Psoas muscle (tissue), 8 donors: Measurements from ENCODE around the gene CBR4. TPM values are rescaled to one million over a fixed set of nuclear protein-coding genes. Genes with fewer than 3 reads are reported as not detected.

Experiments used
- ATAC-seq, 4 donors: fragments of 200-7000 bp; cut with Tn5 transposase; one replicate each; pipeline ENCODE4 v1.9.1; 2020; ENCODE audit warnings: moderate library complexity in 3 of 4, mild to moderate bottlenecking in 2 of 4
- DNase-seq, 2 donors: peaks; one replicate each; pipeline ENCODE4 v3.0.0-alpha.2; 2020
- H3K27ac ChIP-seq: fragments of 200-600 bp; one replicate; pipeline ENCODE4 v1.8.0; 2022
- H3K27me3 ChIP-seq, 3 donors: fragments of 200-600 bp in 1 of 3; one replicate each; pipeline versions ENCODE4 v1.6.1 to v1.8.0; 2013 to 2022; ENCODE audit warnings: low read length in 2 of 3, mild to moderate bottlenecking in 2 of 3, moderate library complexity in 1 of 3; ENCODE audit not compliant: insufficient read depth in 3 of 3
- H3K36me3 ChIP-seq, 2 donors: fragments of 200-600 bp in 1 of 2; one replicate each; pipeline versions ENCODE4 v1.6.1 to v1.8.0; 2013 to 2022; ENCODE audit warnings: low read depth in 1 of 2, mild to moderate bottlenecking in 1 of 2, moderate library complexity in 1 of 2; ENCODE audit not compliant: insufficient read depth in 1 of 2
- H3K4me1 ChIP-seq: fragments of 200-600 bp; one replicate; pipeline ENCODE4 v1.8.0; 2022
- H3K4me3 ChIP-seq: fragments of 200-600 bp; one replicate; pipeline ENCODE4 v1.8.0; 2022; ENCODE audit warnings: mild to moderate bottlenecking
- H3K9me3 ChIP-seq: fragments of 200-600 bp; one replicate; pipeline ENCODE4 v1.8.0; 2022
- WGBS, 3 donors: extraction: QIAGEN DNeasy Blood & Tissue Kit; methylation state at CpG; one replicate each; pipeline versions ENCODE4 v1.1.6 to v1.1.7; 2013; 5-methylcytosine and 5-hydroxymethylcytosine counted together
- intact Hi-C, 2 donors: fragments of 100-400 bp; cut with DNase I; formaldehyde crosslinking; loops; one replicate each; pipeline versions ENCODE4 v1.11.0 to v1.14.2; 2022
- polyA plus RNA-seq, 3 donors: library from polyadenylated mRNA; stranded (reverse); fragments of 200-250 nt; gene quantifications; one replicate each; pipeline ENCODE4 v1.2.3, GENCODE V29; 2013
- total RNA-seq, 4 donors: library from RNA; stranded (reverse); fragmentation: NEBNext Ultra II Directional in 2 of 4; extraction: Animal tissue kit (Norgen Biotek cat#: 25700) in 2 of 4; gene quantifications; one replicate each; pipeline versions ENCODE4 v1.2.1 to v1.2.4, GENCODE V29; 2021 to 2023
- TF ChIP-seq, protein P1 (sequence below): fragments of 200-600 bp; IDR thresholded peaks from one replicate; pipeline ENCODE4 v1.8.0; 2022; ENCODE audit warnings: antibody characterized with exemption
- donor health status: healthy with polysubstance abuse.
- donor health status: DM: no; HTN: no; CAD: no; lungs with moderate emphysema.
- donor health status: Bipolar disorder and iron deficiency.
- donor health status: healthy.
- donor health status: DM: yes; HTN: yes; CAD: no.
- donor health status: DM: no; HTN: no; CAD: no.
- donor health status: DM: no; HTN: no; CAD: no.
- donor health status: DM: yes; HTN: yes; CAD: no.

Gene CBR4
- total and polyA plus RNA-seq, 7 donors = 5.2 to 18.5 (median 14.4) TPM

DNA sequence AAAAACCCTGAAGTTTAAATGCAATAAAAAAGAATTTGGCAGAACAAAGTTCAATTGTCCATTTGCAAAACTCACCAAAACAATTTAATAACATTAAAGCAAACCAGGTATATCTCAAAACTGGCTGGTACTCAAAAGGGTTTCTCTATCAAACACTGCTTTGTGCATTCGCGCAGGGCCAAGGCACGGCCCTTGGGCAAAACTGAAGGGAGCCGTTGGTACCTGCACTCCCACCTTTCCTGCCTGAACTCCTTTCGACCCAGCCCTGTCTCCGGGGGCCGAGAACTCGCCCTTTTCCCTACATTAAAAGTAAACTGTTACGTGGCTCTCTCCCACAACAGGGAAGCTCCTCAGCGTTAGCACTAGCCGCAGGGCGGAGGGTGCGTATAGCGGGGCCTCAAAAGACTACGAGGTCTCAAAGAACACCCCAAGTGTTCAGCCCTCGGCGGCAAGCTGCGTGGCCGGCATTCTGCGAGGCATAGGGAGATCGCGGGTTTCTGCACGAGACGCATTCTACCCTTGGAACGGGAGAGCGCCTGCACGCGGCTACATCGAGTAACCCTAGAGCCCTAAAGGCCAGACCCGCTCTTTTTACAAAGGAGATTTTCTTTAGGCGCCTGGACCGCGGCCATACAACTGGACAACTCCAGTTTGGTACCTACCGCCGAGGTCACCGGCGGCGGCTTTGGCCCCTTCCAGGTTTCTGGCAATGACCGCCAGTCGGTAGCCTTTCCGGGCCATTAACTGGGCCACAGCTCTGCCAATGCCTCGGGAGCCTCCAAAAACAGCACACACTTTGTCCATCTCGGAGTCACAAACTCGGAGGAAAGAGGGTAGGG is 550 bp downstream of the CBR4 start:
- H3K4me1 ChIP-seq = peaks cover 24% of the 10 kb centered on the region
- intact Hi-C loops = loop anchor here (5.0 kb wide), 4 partner anchors 82 to 1018 kb away; partner anchors contain the start of gene MFAP3L (in 1 of the 2)

DNA sequence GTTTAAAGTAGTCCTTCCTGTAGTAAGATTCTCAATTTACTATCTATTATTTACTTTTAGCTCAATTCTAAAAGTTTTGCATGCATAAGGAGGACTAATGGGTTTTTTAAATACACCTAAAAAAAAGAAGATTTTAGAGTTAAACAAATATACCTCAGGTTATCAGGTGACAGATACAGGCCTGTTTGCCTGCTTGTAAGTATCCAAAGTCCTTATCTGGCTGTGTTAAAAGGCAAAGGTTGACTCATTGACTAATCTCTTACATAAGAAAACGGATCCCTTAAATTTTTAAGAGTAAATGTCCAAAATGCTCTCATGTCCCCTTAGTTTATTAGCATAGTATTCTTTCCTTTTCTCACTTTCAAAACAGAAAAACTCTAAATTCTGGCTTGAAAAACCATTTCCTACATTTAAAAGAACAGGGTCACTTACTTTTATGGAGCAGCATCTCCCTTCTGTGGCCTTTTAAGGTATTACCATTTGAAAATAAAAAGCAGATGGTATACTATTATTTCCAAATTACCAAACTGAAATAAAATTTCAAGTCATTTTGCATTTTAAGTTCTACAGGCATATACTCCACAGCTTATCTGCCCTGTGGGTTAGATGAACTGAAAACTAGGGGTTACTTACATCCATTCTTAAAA is 4.5 kb downstream of the CBR4 start:
- 66 to 88% (median 71%) methylated on average over 1 of the region's 1 CpG for WGBS, 3 donors
- no peak for DNase-seq
- Histone ChIP-seq H3K4me1 (peaks cover 24% of the 10 kb centered on the region), H3K9me3 (no peaks in the 10 kb centered on the region), H3K4me3 (no peak overlapping the region), H3K27me3 (no peaks in the 10 kb centered on the region), H3K27ac (no peak overlapping the region), H3K36me3 (peaks cover 0 to 58% of the 10 kb centered on the region in 2 donors)
- ATAC-seq = no peak
- intact Hi-C loops = loop anchor here (5.0 kb wide), 2 partner anchors 78 to 83 kb away; no protein-coding TSS in a partner anchor
- TF ChIP-seq, protein P1, sequence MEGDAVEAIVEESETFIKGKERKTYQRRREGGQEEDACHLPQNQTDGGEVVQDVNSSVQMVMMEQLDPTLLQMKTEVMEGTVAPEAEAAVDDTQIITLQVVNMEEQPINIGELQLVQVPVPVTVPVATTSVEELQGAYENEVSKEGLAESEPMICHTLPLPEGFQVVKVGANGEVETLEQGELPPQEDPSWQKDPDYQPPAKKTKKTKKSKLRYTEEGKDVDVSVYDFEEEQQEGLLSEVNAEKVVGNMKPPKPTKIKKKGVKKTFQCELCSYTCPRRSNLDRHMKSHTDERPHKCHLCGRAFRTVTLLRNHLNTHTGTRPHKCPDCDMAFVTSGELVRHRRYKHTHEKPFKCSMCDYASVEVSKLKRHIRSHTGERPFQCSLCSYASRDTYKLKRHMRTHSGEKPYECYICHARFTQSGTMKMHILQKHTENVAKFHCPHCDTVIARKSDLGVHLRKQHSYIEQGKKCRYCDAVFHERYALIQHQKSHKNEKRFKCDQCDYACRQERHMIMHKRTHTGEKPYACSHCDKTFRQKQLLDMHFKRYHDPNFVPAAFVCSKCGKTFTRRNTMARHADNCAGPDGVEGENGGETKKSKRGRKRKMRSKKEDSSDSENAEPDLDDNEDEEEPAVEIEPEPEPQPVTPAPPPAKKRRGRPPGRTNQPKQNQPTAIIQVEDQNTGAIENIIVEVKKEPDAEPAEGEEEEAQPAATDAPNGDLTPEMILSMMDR = peak; percentile 25

More for the DNA sequence above, 550 bp downstream of the CBR4 start:
- peak; percentile 71 to 81 (median 76) for ATAC-seq
- H3K36me3 ChIP-seq = peaks cover 0 to 21% of the 10 kb centered on the region in 2 donors
- peak overlapping the region; percentile 98 for H3K27ac ChIP-seq
- H3K4me3 ChIP-seq = peak overlapping the region; percentile 90
- H3K27me3 ChIP-seq = no peaks in the 10 kb centered on the region
- no peaks in the 10 kb centered on the region for H3K9me3 ChIP-seq
- peak; percentile 63 to 82 for DNase-seq
- 0 to 1% (median 1%) methylated on average over 44 of the region's 44 CpGs for WGBS, 3 donors
- TF ChIP-seq, protein P1 = no peak

DNA sequence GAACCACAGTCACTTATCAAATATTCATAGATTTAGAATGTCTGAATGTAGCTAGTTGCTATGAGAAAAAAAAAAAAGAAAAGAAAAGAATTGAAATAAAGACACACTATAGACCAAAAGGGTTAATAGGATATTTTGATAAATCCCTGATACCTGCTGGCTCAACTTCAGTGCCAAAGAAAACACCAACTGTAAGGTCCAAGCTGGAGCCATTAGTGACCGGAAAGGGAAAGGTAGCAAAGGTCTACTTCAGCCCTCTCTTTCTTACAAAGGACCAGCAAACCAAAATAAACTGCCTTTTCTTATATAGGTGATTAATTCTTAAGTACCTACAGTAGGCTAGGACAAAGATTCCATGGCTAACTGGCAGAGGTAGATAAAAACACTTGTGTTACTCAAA is 9.7 kb downstream of the CBR4 start:
- Histone ChIP-seq H3K27ac (no peak overlapping the region), H3K27me3 (no peaks in the 10 kb centered on the region), H3K9me3 (no peaks in the 10 kb centered on the region), H3K4me1 (peaks cover 5% of the 10 kb centered on the region), H3K36me3 (peaks cover 0 to 63% of the 10 kb centered on the region in 2 donors), H3K4me3 (no peak overlapping the region)
- DNase-seq (no peak), ATAC-seq (no peak)
- 78 to 92% (median 89%) methylated on average over 1 of the region's 1 CpG for WGBS, 3 donors
- intact Hi-C loops = no loop called here
- TF ChIP-seq, protein P1 = no peak

DNA sequence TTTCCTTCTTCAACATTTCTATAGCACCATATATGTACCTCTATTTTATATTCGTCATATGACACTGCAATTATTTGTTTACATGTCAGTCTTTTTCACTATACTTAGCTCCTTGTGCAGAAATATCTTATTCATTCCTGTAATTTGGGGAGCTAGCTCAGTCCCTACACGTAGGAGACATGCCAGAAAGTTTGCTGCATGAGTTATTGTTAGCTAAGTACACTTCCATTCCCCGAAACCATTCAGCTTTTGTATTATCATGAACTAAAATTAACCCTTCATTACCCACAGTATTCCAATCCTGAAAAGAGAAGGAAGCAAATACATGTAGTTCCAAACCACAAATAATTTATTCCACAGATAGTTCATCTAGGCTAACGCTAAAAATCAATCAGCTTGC is 10.2 kb downstream of the CBR4 start:
- DNase-seq (no peak), ATAC-seq (no peak)
- Histone ChIP-seq H3K4me1 (peaks cover 5% of the 10 kb centered on the region), H3K4me3 (no peak overlapping the region), H3K27me3 (no peaks in the 10 kb centered on the region), H3K36me3 (peaks cover 0 to 59% of the 10 kb centered on the region in 2 donors), H3K27ac (no peak overlapping the region), H3K9me3 (no peaks in the 10 kb centered on the region)
- intact Hi-C loops = loop anchor here in 1 of 2 donors (10.0 kb wide), 1 partner anchor 565 kb away; no protein-coding TSS in a partner anchor
- 42 to 46% (median 43%) methylated on average over 4 of the region's 4 CpGs for WGBS, 3 donors
- TF ChIP-seq, protein P1 = no peak
